GM19351 (cell line): ENCODE results near the gene PAQR3.
"Not testable (repeated sequence)": the region's sequence is repeated elsewhere in the genome, so short reads cannot be mapped to it uniquely, and the experiment has no call there.

Source experiments
- ATAC-seq: cut with Tn5 transposase; IDR thresholded peaks from one replicate; pipeline ENCODE4 v1.9.1; 2021; ENCODE audit warnings: mild to moderate bottlenecking, moderate library complexity; ENCODE audit not compliant: unreplicated experiment

The PAQR3 gene

GRCh38 chr4:78930016-78930629 is 9.1 kb downstream of the PAQR3 start:
- ATAC-seq = no peak

- ATAC-seq = no peak
Observed at GRCh38 chr4:78928835-78929234, 10.4 kb downstream of the PAQR3 start.

- no peak for ATAC-seq
Observed at GRCh38 chr4:78926826-78927225, 12.4 kb downstream of the PAQR3 start.

GRCh38 chr4:78923464-78924312 is 15.6 kb downstream of the PAQR3 start:
- ATAC-seq = peak; percentile 57

GRCh38 chr4:78922207-78922606 is 17.0 kb downstream of the PAQR3 start:
- no peak for ATAC-seq

GRCh38 chr4:78910612-78911011 is 28.6 kb downstream of the PAQR3 start:
- ATAC-seq = no peak

GRCh38 chr4:78908974-78909373 is 30.3 kb downstream of the PAQR3 start:
- not testable (repeated sequence) for ATAC-seq

- ATAC-seq = no peak
Observed at GRCh38 chr4:78907638-78908037, 31.6 kb downstream of the PAQR3 start.

GRCh38 chr4:78904143-78904542 is 35.1 kb downstream of the PAQR3 start:
- ATAC-seq = no peak

- ATAC-seq = no peak
Observed at GRCh38 chr4:78902298-78902697, 36.9 kb downstream of the PAQR3 start.

GRCh38 chr4:78901882-78902281 is 37.4 kb downstream of the PAQR3 start:
- ATAC-seq = no peak

- no peak for ATAC-seq
Observed at GRCh38 chr4:78899302-78899701, 39.9 kb downstream of the PAQR3 start.

GRCh38 chr4:78889955-78890354 is 49.3 kb downstream of the PAQR3 start:
- no peak for ATAC-seq

- no peak for ATAC-seq
Observed at GRCh38 chr4:78885598-78885997, 53.6 kb downstream of the PAQR3 start.

- ATAC-seq = no peak
Observed at GRCh38 chr4:78880874-78881492, 58.3 kb downstream of the PAQR3 start.

- no peak for ATAC-seq
Observed at GRCh38 chr4:78878031-78878430, 61.2 kb downstream of the PAQR3 start.

GRCh38 chr4:78876568-78877320 is 62.5 kb downstream of the PAQR3 start:
- no peak for ATAC-seq

- no peak for ATAC-seq
Observed at GRCh38 chr4:78870056-78870455, 69.2 kb downstream of the PAQR3 start.

- ATAC-seq = not testable (repeated sequence)
Observed at GRCh38 chr4:78868712-78869111, 70.5 kb downstream of the PAQR3 start.

- no peak for ATAC-seq
Observed at GRCh38 chr4:78865451-78865850, 73.8 kb downstream of the PAQR3 start.

GRCh38 chr4:78864405-78865024 is 74.7 kb downstream of the PAQR3 start:
- ATAC-seq = peak; percentile 71
